RKO (cell line): ENCODE results near the gene TRMT13.

Experiments used
- DNase-seq: peaks from one replicate; pipeline ENCODE4 v3.0.0-alpha.2; 2016; ENCODE audit warnings: low spot score

The TRMT13 gene, protein sequence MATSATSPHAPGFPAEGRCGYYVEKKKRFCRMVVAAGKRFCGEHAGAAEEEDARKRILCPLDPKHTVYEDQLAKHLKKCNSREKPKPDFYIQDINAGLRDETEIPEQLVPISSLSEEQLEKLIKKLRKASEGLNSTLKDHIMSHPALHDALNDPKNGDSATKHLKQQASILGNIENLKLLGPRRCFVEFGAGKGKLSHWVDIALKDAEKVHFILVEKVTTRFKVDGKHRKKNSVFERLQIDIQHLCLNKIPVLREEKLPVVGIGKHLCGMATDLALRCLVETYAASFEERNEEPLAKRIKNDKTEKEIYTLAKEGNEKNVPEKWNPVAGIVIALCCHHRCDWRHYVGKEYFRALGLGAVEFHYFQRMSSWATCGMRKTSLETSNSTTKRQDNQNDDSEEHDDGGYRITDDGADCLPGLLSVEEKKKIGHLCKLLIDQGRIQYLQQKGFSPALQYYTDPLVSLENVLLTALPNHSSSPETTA

DNA sequence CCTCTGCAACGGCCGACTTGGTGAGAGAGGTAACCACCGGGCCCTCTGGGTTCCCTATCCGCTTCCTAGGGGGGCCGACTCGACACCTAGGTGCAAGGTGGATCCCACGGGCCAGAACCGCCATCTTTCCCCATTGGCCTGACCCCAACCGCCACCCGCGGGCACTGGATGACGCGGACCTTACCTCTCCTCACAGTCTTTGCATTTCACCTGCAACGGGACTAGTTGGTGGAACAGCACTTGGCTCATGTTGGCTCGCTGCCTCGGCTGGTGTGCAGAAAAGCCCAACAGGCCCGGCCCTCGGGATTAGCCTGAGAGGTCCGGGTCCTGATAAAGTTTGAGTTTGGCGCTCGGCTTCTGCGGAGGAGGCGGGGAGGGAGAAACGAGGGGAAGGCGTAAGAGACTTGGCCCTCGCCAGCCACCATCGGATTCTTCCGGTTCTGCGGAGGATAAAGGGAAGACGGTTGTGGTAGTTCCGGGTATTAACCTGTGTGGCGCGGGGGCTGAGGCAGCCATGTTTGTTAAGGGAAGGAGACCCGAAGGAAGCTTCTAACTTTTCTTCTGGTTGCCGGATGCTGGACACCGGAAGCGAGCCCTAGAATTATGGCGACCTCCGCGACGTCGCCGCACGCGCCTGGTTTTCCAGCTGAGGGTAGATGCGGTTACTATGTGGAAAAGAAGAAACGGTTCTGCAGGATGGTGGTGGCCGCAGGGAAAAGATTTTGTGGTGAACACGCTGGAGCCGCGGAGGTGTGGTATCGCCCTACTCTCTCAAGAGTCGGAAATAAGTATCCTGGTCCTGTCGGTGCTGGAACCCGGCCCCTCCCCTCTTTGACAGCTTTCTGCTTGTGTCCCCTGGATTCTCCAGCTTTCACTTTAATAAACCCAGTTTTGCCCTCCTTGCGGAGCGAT, at the start of gene TRMT13, which contains the start of gene SASS6:
Gene TRMT13, plus strand, starts transcription at position 598 of the 912 bp plus-strand sequence. Its CDS starts 6 bp downstream, at position 604.
Gene SASS6, minus strand, starts transcription at position 365 of the 912 bp plus-strand sequence. Its CDS starts 116 bp downstream, at position 249.
- peak; percentile 98 for DNase-seq

DNA sequence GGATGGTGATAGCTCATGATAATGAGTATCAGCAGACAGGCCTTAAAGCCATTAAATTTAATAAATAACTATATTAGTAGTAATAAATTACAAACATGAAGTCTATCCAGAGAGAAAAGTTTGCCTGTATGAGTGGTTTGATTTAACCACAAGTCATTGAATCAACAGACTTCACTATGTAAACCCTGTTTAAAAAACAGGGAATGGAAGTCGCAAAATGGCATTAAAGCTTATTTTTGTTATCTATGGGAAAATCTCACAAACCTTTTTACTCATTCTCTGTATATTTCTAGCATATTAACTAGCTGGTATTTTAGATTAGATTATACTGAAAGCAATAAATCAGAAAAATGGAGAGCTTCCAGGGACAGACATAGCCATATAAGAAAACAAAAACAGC, 45.6 kb upstream of the TRMT13 start:
- no peak for DNase-seq

DNA sequence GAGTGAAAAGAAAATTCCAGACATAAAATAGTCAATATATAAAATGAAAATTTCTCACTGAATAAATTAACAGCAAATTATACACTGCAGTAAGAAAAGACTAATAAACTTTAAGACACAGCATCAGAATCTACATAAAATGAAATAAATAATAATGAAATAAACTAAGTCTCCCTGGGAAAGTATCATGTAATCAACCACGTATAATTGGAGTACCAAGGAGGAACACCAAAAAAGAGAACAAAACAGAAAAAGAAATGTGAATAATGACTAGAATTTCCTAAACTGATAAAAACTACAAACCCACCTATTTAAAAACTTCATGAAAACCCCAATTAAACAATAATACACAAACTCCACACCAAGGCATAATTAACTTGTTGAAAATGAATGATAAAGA, 43.9 kb upstream of the TRMT13 start:
- DNase-seq: no peak

DNA sequence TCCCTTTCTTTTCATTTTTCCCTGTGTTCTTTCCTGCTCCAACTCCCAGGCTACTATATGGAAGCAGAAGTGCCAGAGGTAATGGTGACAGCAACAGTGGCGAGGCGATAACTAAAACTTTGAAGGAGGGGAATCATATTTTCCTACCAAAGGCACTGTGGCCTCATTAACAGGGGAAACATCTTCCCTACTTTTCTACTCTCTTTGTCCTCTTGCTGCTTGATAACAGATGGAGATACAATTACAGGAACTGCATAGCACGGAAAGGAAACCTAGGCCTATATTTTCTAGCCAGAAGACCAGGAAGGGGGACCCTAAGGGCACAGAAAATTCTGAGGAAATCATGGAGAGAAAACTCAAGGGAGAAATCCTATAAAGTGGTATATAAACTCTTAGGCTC, 42.5 kb upstream of the TRMT13 start:
- no peak for DNase-seq

DNA sequence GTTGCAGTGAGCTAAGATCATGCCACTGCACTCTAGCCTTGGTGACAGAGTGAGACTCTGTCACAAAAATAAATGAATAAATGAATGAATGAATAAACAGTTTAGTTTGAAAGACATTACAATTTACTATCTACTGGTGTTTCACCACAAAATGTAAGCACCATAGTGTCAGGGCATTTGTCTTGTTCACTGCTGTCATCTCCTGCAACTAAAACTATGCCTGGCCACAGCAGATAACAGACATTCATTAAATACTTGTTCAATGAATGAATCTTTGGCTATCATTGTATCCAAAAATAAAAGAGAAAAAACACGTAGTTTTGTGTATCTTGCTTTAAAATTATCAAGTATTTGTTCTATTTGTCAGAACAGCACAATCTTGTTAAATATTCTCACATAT, 32.8 kb upstream of the TRMT13 start:
- DNase-seq: no peak

DNA sequence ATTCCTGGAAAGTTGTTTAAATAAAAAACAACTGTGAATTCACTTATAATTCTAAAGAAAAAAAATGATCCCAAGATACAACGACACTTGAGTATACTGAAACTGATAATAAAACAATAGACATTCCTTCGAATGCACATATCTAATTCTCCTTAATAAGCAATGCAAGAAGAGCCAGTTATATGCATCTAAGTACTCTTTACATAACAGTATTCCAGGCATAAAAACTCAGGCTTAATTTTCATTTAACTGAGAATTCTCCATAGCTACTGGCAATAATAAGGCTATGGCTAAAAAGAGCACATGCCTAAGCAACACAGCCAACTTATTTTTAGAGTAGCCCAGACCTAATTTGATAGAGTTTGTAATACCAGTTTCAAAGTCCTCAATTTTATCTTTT, 31.4 kb upstream of the TRMT13 start:
- DNase-seq: no peak

DNA sequence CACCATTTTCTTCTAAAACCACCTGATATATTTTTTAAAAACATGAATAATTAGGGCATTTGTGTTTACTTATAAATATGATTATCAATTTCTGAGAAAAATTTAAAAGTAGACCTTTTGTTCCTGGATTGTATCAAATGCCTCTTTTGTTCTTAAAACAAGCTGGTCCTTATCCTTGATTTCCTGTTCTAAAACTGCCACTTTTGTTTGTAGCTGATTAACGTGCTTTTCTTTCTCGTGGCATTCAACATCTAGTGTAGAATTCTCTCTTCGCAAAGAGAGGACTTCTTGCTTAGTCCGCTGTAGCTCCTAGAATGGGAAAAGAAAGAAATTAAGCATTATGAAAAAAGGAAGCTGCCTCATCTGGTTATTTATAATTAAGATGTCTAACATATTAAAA, 25.3 kb upstream of the TRMT13 start:
- no peak for DNase-seq

DNA sequence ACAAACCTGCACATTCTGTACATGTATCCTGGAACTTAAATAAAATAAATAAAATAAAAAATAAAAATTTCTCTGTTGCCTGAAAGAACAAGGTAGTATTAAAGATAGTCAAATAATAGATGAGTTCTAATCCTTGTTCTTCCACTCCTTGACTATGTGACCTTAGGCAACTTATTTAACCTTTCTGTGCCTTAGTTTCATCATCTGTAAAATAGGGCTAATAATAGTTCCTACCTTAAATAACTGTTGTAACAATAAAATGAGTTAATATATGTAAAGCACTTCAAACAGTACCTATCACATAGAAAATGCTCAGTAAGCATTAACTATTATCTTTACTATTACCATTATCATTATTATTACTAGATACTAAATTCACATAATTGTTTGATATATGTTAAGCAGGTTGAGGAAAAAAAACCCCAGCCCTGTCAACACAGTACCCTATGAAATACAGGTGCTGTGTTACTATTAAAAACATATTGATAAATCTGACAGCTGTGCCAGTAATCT, 23.4 kb upstream of the TRMT13 start:
- DNase-seq: no peak

DNA sequence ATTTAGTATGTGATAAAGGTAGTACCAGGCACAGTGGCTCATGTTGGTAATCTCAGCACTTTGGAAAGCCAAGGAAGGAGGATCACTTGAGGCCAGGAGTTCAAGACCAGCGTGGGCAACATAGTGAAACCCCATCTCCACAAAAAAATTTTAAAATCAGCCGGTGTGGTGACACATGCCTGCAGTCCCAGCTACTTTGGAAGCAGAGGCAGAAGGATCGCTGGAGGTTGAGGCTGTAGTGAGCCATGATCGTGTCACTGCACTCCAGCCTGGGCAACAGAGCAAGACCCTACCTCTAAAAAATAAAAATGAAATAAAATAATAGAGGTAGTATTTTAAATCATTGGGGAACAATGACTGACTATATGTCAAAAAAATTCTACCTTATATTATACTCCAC, 17.4 kb upstream of the TRMT13 start:
- no peak for DNase-seq

DNA sequence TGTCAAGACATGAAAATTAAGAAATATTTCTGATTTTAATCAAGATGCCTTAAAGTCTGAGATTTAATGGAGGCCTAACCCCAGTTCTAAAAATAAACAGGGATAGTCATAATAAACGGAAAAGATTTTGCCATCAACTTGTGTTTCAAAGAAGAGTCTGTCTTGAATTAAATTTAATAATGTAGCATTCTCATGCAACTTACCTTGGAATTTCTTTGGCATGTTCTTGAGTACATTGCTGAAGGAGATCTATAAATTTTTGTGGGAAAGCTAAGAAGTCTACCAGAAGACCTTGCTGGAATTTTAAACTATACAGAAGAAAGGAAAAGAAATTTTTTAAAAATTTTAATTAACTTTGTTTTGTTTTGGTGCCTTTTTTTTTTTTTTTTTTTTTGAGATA, 10.8 kb upstream of the TRMT13 start:
- DNase-seq: no peak

DNA sequence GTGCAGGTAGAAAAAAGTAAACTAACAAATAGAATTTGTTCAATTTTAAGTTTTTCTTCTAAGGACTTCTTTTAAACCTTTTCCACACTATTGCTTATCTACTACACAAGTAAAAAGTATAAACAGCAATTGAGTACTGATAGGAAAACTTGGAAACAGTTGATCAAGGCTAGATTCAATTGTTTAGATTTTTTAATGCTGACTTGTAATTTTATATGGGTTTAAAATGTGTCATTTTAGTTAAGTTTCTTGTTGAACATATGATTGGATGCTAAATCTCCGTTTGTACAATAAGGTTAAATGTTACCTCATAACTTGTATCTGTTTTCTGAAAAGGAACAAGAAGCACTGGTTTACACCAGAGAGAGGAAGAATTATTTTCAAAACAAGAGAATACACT, 5.7 kb upstream of the TRMT13 start:
- DNase-seq: no peak

DNA sequence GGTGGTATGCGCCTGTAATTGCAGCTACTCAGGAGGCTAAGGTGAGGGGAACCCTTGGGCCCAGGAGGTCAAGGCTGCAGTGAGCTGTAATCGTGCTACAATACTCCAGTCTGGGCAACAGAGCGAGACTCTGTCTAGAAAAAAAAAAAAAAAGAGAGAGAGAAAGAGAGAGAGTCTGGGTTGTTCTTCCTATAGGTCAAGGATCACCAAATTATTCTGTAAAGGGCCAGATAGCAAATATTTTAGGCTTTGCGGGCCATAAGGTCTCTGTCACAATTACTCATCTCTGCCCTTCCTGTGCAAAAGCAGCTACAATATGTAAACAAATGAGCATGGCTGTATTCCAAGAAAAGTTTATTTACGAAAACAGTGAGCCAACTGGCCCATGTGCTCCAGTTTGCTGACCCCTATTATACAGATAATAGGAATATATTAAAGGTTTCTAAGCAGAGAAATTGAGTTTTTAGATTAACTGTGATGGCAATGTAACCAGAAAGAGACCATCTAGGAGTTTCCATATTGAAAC, 2.3 kb upstream of the TRMT13 start:
- peak; percentile 39 for DNase-seq

DNA sequence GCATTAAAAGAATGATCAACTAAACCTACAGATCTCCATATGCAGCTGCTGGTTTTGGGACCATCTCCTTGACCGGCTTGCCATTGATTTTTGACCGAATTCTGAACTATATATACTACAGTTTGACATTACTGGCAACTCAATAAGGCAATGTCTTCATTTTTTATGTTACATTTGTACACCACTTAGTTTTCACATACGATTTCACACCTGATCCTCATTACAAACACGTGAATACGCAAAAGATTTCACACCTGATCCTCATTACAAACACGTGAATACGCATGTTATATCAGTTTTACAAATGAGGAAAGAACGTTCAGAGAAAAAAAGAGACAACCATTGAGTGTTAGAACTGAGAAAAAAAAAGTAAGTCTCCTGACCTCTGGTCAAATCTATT, 1.3 kb upstream of the TRMT13 start:
- DNase-seq: no peak

DNA sequence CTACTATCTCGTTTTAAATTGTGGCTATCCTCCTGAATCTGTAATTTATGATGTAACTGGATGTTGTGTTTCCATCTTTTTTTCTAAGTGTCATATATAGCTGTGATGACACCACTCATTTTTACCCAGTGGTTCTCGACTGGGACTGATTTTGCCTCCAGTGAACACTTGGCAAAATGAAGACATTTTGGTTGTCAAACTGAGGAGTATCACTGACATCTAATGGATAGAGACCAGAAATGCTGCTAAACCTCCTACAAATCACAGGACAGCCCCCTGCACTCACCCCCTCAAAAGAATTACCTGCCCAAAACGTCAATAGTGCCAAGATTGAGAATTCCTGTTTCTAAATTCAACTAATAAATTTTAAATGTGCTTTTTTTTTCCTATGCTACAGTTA, 1.9 kb downstream of the TRMT13 start:
- peak; percentile 52 for DNase-seq

DNA sequence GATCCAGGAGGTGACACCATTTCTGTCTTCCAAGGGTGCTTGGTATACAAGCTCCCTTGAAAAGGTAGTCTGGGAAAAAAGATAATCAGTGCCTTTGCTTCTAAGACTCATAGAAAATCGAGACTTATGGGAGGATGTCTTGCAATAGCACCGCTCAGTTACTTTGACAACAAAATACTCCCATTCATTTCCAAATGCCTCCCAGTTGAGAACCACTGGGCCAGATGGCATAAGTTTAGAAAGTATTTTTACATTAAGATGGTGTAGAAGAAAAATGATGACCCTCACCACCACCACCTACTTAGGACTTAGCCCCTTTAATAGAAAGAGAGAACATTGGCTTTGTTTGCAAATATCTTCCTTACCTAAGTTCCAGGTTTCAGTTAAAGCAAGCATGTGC, 4.6 kb downstream of the TRMT13 start:
- no peak for DNase-seq

DNA sequence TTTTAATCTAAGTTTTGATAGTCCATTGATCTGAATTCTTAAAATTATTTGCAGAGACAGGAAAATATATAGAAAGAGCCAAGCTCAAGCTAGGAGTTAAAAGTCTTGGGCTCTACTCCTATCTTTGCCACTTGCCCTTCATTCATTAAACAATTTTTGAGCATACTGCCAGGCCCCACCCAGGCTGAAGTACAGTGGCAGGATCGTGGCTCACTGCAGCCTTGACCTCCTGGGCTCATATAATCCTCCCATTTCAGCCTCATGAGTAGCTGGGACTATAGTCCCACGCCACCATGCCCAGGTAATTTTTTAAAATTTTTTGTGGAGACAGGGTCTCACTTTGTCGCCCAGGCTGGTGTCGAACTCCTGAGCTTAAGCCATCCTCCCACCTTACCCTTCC, 8.2 kb downstream of the TRMT13 start:
- DNase-seq: no peak

DNA sequence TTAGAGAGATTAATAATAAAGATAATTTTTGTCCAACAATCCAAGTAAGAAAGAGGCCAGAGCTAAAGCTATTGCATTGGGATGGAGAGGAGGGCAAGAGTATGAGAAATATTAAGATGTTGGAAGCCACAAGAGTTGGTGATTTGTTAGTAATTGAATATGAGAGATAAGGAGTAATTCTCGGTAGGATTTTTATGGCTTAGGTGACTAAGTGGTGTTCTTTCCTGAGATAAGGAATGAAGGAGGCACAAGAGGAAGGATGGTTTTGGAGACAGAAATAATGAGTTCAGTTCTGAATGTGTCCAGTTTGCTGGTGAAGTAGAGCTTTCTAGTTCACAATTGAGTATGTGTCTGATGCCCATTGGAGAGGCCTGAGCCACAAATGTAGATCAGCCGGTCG, 9.4 kb downstream of the TRMT13 start:
- no peak for DNase-seq

DNA sequence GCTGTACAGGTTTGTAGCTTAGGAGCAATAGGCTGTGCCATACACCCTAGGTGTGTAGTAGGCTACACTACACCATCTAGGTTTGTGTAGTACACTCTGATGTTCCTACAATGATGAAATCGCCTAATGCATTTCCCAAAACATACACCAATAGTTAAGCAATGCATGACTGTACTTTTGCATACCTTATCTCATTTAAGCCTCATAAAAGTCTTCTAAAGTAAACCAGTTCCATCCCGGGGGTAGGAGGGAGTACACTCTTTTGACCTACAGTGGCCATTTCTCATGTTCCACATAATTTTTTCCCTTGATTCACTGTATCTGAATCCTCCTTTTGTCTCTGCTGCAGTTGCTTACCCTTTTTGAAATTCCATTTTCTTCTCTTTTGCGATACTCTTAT, 12.2 kb downstream of the TRMT13 start:
- DNase-seq: no peak

DNA sequence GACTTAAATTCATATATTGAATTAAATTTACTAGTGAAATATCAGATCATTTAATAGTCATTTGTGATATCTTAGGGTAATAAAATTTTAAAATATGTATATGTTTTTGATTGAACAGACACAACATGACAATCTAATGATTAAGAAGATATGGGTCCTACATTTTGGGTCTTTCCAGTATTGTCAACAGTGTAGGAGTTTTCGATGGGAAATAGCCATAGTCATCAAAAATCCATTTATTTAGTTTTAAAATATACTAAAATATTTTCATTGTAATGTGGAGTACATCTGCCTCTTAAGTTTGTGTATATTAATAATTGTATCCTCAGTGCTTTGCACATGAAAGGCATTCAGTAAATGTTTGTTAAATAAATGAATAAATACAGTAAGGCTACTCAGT, 14.0 kb downstream of the TRMT13 start:
- no peak for DNase-seq

DNA sequence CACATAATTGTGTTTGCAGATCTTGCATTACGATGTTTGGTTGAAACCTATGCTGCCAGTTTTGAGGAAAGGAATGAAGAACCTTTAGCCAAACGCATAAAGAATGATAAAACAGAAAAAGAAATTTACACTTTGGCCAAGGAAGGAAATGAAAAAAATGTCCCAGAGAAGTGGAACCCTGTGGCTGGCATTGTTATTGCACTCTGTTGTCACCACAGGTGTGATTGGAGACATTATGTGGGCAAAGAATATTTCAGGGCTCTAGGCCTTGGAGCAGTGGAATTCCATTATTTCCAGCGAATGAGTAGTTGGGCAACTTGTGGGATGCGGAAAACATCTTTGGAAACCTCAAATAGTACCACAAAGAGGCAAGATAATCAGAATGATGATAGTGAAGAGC, 14.9 kb downstream of the TRMT13 start:
- DNase-seq: no peak

DNA sequence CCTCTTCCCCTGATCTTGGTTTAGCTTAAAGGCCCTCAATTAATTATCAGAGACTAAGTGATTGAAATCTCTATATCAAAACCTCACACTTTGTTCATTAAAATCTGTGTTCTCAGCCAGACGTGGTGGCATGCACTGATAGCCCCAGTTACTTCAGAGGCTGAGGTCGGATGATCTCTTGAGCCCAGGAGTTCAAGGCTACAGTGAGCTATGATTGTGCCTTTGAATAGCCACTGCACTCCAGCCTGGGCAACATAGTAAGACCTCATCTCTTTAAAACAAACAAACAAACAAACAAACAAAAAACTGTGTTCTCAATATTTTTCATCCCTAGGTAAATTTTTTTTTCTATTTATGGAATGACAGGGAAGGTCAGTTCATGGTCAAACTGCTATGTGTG, 18.7 kb downstream of the TRMT13 start:
- no peak for DNase-seq

DNA sequence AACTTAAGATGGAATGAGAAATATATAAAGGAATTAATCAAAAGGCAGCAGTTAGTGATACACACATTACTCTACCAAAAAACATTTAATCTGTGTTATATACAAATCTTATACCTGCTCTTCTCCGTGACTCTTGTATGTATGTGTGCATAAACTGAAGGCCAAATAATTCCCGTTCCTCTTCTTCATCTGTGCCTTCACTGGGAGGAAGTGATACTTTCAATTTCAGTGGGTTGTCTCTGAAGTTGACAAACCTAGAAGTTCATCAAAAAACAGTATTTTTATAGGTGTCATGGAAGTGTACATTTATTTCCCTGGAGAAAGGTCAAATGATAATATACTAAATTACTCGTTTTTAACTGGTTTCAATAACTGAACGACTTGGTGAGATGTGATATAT, 19.3 kb downstream of the TRMT13 start:
- no peak for DNase-seq

DNA sequence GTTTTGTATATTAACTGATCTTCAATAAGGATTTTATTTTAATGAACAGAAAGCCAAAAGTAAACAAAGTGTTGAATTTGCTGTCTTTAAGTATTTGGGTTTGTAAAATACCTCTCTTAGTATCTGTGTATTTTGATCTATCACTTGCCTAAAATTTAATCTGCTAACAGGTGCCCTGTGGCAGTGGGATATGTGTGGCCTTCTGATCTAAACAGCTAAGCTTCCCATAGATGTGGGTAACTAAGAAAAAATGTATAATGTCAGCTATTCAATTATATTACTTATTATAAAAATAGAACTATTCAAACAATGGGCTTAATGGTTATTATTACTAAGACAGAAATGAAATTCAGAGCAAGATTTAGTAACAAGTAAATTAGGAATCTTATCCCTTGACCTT, 29.9 kb downstream of the TRMT13 start:
- no peak for DNase-seq
